Keratinocyte (primary cell): ENCODE measurements around the gene SDHAF2. TPM values are rescaled to one million over a fixed set of nuclear protein-coding genes. Genes with fewer than 3 reads are reported as not detected.

ENCODE experiments used
- DNase-seq: peaks from one replicate; pipeline ENCODE4 v3.0.0-alpha.2; 2011; ENCODE audit warnings: low read depth, missing footprints, low spot score
- FAIRE-seq: peaks from 2 replicates; lab custom pipeline; 2011; peaks lifted over from hg19 to GRCh38; lab: Jason Lieb, UNC
- H2AFZ ChIP-seq: 2 replicates; pipeline ENCODE4 v1.6.0; 2012; ENCODE audit warnings: low read length, control low read depth, inconsistent platforms; ENCODE audit not compliant: control insufficient read depth
- H3K27ac ChIP-seq: 2 replicates; pipeline ENCODE4 v1.5.1; 2011; ENCODE audit warnings: low read length; ENCODE audit not compliant: control insufficient read depth, insufficient read depth
- H3K27me3 ChIP-seq: 3 replicates; pipeline ENCODE4 v1.6.0; 2011; ENCODE audit warnings: low read length; ENCODE audit not compliant: control insufficient read depth, insufficient read depth; ENCODE audit errors: extremely low read depth
- H3K36me3 ChIP-seq, 2 experiments: 2 replicates in 1 of 2; 3 replicates in 1 of 2; pipeline ENCODE4 v1.5.1; 2011; ENCODE audit warnings: low read length in 2 of 2, mild to moderate bottlenecking in 1 of 2; ENCODE audit not compliant: control insufficient read depth in 2 of 2, insufficient read depth in 2 of 2; ENCODE audit errors: extremely low read depth in 1 of 2
- H3K4me1 ChIP-seq: 3 replicates; pipeline ENCODE4 v1.5.1; 2011; ENCODE audit warnings: low read length; ENCODE audit not compliant: control insufficient read depth, insufficient read depth; ENCODE audit errors: extremely low read depth
- H3K4me2 ChIP-seq: 3 replicates; pipeline ENCODE4 v1.6.0; 2011; ENCODE audit warnings: low read depth, low read length; ENCODE audit not compliant: control insufficient read depth, insufficient read depth; ENCODE audit errors: extremely low read depth
- H3K4me3 ChIP-seq, 3 experiments: fragments of 200-600 bp in 1 of 3; sonication (generic) in 1 of 3; 2 replicates in 2 of 3; 3 replicates in 1 of 3; pipeline ENCODE4 v1.5.1; 2011 to 2016; ENCODE audit warnings: low read length in 3 of 3, mild to moderate bottlenecking in 3 of 3, control low read depth in 2 of 3, inconsistent platforms in 1 of 3, low read depth in 1 of 3, mixed read lengths in 1 of 3, mixed run types in 1 of 3, moderate library complexity in 1 of 3; ENCODE audit not compliant: control insufficient read depth in 2 of 3, insufficient read depth in 2 of 3; ENCODE audit errors: extremely low read depth in 1 of 3
- H3K79me2 ChIP-seq: 2 replicates; pipeline ENCODE4 v1.6.0; 2012; ENCODE audit warnings: low read length; ENCODE audit not compliant: control insufficient read depth, insufficient read depth
- H3K9ac ChIP-seq: 3 replicates; pipeline ENCODE4 v1.6.0; 2011; ENCODE audit warnings: low read length; ENCODE audit not compliant: control insufficient read depth, insufficient read depth; ENCODE audit errors: extremely low read depth
- H3K9me1 ChIP-seq: 3 replicates; pipeline ENCODE4 v1.6.0; 2011; ENCODE audit warnings: low read length; ENCODE audit not compliant: control insufficient read depth, insufficient read depth; ENCODE audit errors: extremely low read depth
- H3K9me3 ChIP-seq: 2 replicates; pipeline ENCODE4 v1.5.1; 2012; ENCODE audit warnings: low read depth, low read length; ENCODE audit not compliant: control insufficient read depth
- H4K20me1 ChIP-seq: 3 replicates; pipeline ENCODE4 v1.6.0; 2011; ENCODE audit warnings: low read length; ENCODE audit not compliant: control insufficient read depth, insufficient read depth; ENCODE audit errors: extremely low read depth
- EZH2 ChIP-seq: IDR thresholded peaks from one replicate; pipeline ENCODE4 v1.6.1; 2012; ENCODE audit warnings: inconsistent platforms, mild to moderate bottlenecking, low read length, moderate library complexity
- dilution Hi-C: fragments of 300-500 bp; cut with MboI; formaldehyde crosslinking; loops from one replicate; pipeline ENCODE4 v1.7.0; 2020; ENCODE audit warnings: low sequenced_read_pairs; ENCODE audit not compliant: extremely low pct_ligation_motif_present
- polyA plus RNA-seq, 5 experiments: library from polyadenylated mRNA; depleted of rRNA in 3 of 5; stranded (reverse) in 3 of 5; stranded (forward) in 1 of 5; unstranded in 1 of 5; fragments of >200 nt; gene quantifications; 1 replicate in 1 of 5; 2 replicates in 3 of 5; 3 replicates in 1 of 5; pipeline versions ENCODE4 v1.2.1 to v1.2.3, GENCODE V29; 2011 to 2012; ENCODE audit warnings: missing spikeins in 2 of 5, low read depth in 1 of 5, low replicate concordance in 1 of 5
- TF ChIP-seq, protein P1 (sequence below), 3 experiments: IDR thresholded peaks in 1 of 3; conservative IDR thresholded peaks in 1 of 3; optimal IDR thresholded peaks in 1 of 3; 2 replicates in 2 of 3; 3 replicates in 1 of 3; pipeline versions ENCODE3 to v1.5.1; 2011; ENCODE audit warnings: low read length in 3 of 3, mild to moderate bottlenecking in 3 of 3, moderate library complexity in 2 of 3, control low read depth in 1 of 3, inconsistent platforms in 1 of 3; ENCODE audit not compliant: insufficient read depth in 2 of 3; ENCODE audit errors: extremely low read depth in 1 of 3

Gene SDHAF2
- polyA plus RNA-seq, 1 donor (not counting 4 experiments of a cell fraction or from before 2014, with no cell fraction given) = 56.4 TPM

GRCh38 chr11:61474013-61474643 lies 44.2 kb downstream of the SDHAF2 start:
- peaks cover 10% of the 10 kb centered on the region for H3K4me1 ChIP-seq
- TF ChIP-seq, protein P1, sequence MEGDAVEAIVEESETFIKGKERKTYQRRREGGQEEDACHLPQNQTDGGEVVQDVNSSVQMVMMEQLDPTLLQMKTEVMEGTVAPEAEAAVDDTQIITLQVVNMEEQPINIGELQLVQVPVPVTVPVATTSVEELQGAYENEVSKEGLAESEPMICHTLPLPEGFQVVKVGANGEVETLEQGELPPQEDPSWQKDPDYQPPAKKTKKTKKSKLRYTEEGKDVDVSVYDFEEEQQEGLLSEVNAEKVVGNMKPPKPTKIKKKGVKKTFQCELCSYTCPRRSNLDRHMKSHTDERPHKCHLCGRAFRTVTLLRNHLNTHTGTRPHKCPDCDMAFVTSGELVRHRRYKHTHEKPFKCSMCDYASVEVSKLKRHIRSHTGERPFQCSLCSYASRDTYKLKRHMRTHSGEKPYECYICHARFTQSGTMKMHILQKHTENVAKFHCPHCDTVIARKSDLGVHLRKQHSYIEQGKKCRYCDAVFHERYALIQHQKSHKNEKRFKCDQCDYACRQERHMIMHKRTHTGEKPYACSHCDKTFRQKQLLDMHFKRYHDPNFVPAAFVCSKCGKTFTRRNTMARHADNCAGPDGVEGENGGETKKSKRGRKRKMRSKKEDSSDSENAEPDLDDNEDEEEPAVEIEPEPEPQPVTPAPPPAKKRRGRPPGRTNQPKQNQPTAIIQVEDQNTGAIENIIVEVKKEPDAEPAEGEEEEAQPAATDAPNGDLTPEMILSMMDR (optimal IDR thresholded peaks at IDR 0.05 in 1 of 3, IDR thresholded peaks at IDR 0.05 in 1 of 3, conservative IDR thresholded peaks at IDR 0.05 in 1 of 3; ENCODE audit: extremely low read depth in 1 of 3, insufficient read depth in 2 of 3, low read length in 3 of 3) = no peak
- no peak for TF ChIP-seq EZH2
- FAIRE-seq = no peak
- no peak for DNase-seq
- no peaks in the 10 kb centered on the region for H4K20me1 ChIP-seq
- no peaks in the 10 kb centered on the region for H3K9me1 ChIP-seq
- no peaks in the 10 kb centered on the region for H3K79me2 ChIP-seq
- no peak overlapping the region for H3K27ac ChIP-seq
- no peak overlapping the region for H3K9ac ChIP-seq
- H3K36me3 ChIP-seq = no peaks in the 10 kb centered on the region
- peaks cover 5% of the 10 kb centered on the region for H3K27me3 ChIP-seq
- no peak overlapping the region for H3K4me3 ChIP-seq
- no peak overlapping the region for H3K4me2 ChIP-seq
- dilution Hi-C loops = no loop called here
- no peaks in the 10 kb centered on the region for H3K9me3 ChIP-seq
- no peak overlapping the region for H2AFZ ChIP-seq

- Histone ChIP-seq H3K9me3 (no peaks in the 10 kb centered on the region), H3K4me2 (no peak overlapping the region), H3K9ac (no peak overlapping the region), H3K36me3 (no peaks in the 10 kb centered on the region), H3K4me3 (no peak overlapping the region), H3K4me1 (peaks cover 10% of the 10 kb centered on the region), H3K79me2 (no peaks in the 10 kb centered on the region), H4K20me1 (no peaks in the 10 kb centered on the region), H3K27me3 (peaks cover 5% of the 10 kb centered on the region), H2AFZ (no peak overlapping the region), H3K27ac (no peak overlapping the region), H3K9me1 (no peaks in the 10 kb centered on the region)
- TF ChIP-seq, protein P1 (optimal IDR thresholded peaks at IDR 0.05 in 1 of 3, IDR thresholded peaks at IDR 0.05 in 1 of 3, conservative IDR thresholded peaks at IDR 0.05 in 1 of 3; ENCODE audit: extremely low read depth in 1 of 3, insufficient read depth in 2 of 3, low read length in 3 of 3) = no peak
- TF ChIP-seq EZH2 = no peak
- FAIRE-seq (no peak), DNase-seq (no peak)
- dilution Hi-C loops = no loop called here
Observed at GRCh38 chr11:61475433-61475832, 45.5 kb downstream of the SDHAF2 start.
